Rectal smooth muscle tissue (tissue), 1 donor: Measurements from ENCODE around the gene CDX2.

Source experiments
- H3K27ac ChIP-seq: one replicate; pipeline ENCODE4 v1.7.0; 2013; ENCODE audit warnings: low read depth, low read length, inconsistent platforms
- H3K27me3 ChIP-seq: one replicate; pipeline ENCODE4 v1.7.0; 2013; ENCODE audit warnings: low read length; ENCODE audit not compliant: control insufficient read depth, insufficient read depth
- H3K36me3 ChIP-seq: one replicate; pipeline ENCODE4 v1.7.0; 2013; ENCODE audit warnings: low read length; ENCODE audit not compliant: control insufficient read depth, insufficient read depth
- H3K4me1 ChIP-seq: one replicate; pipeline ENCODE4 v1.7.0; 2013; ENCODE audit warnings: low read length; ENCODE audit not compliant: control insufficient read depth, insufficient read depth
- H3K4me3 ChIP-seq: one replicate; pipeline ENCODE4 v1.7.0; 2013; ENCODE audit warnings: low read length
- H3K9ac ChIP-seq: one replicate; pipeline ENCODE4 v1.7.0; 2013; ENCODE audit warnings: low read length

The CDX2 gene

DNA sequence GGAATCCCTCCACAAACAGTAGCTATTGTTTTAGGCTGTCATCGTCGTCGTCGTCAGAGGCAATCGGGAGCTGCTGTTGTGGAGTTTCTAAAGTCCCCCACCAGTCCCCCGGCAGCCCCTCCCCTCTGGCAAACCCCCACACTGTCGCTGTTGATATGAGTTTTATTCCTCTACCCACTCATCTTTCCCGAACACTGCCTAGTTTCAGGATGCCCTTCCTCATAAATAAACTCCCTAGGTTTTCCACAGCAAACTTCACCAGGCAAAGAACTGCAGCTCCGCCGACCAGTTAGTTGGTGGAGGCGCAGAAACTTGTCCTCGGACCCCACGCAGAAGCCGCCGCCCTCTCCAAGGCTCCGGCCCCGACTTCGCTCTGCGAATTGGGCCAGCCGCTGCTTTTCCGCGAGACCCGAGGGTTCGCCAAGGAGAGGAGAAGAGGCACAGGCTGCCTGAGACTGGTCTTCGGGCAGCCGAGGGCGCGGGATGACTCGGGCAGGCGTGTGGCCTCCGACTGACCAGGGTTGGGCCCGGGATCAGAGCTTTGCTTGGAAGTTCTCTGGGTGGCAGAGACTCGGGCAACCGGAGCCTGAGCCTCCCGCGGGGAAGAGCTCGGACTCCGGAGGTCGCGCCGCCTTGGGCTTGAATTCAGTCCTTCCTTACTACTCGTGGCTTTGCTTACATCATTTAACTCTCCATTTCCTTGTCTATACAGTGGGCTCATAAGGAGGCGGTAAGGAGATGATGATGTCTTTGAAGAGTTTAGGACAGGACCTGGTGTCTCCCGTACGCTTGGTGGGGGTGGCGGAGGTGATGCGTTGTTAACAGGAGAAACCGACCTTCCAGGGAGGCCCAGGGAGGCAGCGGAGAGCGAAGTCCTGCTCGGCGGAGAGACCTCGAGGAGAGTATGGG is 41.4 kb downstream of the CDX2 start:
- H3K27ac ChIP-seq, result no peak overlapping the region
- H3K9ac ChIP-seq, result no peak overlapping the region
- H3K36me3 ChIP-seq, result no peaks in the 10 kb centered on the region
- H3K4me3 ChIP-seq, result no peak overlapping the region
- H3K27me3 ChIP-seq, result peaks cover 57% of the 10 kb centered on the region
- H3K4me1 ChIP-seq, result no peaks in the 10 kb centered on the region

DNA sequence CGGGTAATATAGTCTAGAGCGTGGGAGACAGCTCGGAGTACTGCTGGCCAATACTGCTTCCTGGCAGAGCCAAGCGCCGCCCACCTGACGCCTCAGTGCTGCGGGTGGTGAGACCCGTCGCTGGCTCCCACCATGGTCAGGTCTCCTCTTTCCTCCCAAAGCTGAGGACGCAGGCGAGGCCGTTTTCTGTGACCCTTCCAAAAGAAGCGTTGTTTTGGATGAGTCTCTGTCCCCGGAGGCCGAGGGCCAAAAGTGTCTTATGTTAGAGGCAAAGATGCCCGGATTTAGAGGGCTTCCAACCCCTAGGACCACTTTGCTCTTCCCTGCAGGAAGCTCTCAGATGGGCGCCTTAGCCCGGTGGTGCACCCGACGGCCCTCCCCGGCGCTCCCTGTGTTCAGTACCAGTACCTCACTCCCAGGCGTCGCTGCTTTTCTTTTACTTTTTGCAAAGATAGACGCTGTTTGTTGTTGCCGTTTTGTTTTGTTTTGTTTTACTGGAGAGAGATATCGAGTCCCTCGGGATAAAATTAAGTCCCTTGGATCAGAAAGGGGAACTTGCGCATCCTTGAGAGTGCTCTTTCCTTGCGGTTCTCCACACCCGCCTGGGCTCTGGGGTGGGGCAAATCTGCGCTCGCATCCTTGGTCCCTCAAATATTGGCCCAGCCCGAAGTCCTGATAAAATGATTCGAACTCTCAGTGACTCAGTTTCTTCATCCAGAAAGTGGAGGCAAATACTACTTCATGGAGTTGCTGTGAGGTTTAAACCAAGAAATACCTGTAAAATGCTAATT is 42.3 kb downstream of the CDX2 start:
- no peak overlapping the region for H3K9ac ChIP-seq
- peaks cover 66% of the 10 kb centered on the region for H3K27me3 ChIP-seq
- H3K4me1 ChIP-seq, result no peaks in the 10 kb centered on the region
- no peak overlapping the region for H3K27ac ChIP-seq
- no peaks in the 10 kb centered on the region for H3K36me3 ChIP-seq
- H3K4me3 ChIP-seq, result no peak overlapping the region

DNA sequence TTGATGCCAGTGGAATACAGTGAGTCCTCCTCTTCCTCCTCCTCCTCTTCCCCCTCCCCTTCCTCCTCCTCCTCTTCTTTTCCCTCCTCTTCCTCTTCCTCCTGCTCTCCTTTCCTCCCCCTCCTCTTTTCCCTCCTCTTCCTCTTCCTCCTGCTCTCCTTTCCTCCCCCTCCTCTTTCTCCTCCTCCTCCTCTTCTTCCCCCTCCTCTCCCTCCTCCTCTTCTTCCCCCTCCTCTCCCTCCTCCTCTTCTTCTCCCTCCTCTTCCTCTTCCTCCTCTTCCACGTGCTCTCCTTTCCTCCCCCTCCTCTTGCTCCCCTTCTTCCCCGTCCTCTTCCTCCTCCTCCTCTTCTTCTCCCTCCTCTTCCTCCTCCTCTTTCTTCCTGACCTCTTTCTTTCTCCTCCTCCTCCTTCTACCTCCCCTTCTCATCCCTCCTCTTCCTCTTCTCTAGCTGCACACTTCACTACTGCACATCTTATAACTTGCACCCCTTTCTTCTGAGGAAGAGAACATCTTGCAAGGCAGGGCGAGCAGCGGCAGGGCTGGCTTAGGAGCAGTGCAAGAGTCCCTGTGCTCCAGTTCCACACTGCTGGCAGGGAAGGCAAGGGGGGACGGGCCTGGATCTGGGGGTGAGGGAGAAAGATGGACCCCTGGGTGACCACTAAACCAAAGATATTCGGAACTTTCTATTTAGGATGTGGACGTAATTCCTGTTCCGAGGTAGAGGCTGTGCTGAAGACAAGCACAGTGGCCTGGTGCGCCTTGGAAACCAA is 43.7 kb downstream of the CDX2 start:
- no peak overlapping the region for H3K4me3 ChIP-seq
- no peak overlapping the region for H3K9ac ChIP-seq
- no peaks in the 10 kb centered on the region for H3K4me1 ChIP-seq
- peaks cover 78% of the 10 kb centered on the region for H3K27me3 ChIP-seq
- H3K27ac ChIP-seq, result no peak overlapping the region
- H3K36me3 ChIP-seq, result no peaks in the 10 kb centered on the region

DNA sequence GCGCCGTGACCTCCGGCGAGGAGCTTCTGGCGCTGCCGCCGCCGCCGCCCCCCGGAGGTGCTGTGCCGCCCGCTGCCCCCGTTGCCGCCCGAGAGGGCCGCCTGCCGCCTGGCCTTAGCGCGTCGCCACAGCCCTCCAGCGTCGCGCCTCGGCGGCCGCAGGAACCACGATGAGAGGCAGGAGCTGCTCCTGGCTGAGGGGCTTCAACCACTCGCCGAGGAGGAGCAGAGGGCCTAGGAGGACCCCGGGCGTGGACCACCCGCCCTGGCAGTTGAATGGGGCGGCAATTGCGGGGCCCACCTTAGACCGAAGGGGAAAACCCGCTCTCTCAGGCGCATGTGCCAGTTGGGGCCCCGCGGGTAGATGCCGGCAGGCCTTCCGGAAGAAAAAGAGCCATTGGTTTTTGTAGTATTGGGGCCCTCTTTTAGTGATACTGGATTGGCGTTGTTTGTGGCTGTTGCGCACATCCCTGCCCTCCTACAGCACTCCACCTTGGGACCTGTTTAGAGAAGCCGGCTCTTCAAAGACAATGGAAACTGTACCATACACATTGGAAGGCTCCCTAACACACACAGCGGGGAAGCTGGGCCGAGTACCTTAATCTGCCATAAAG is 44.5 kb downstream of the CDX2 start:
- no peak overlapping the region for H3K27ac ChIP-seq
- H3K36me3 ChIP-seq, result no peaks in the 10 kb centered on the region
- H3K4me1 ChIP-seq, result no peaks in the 10 kb centered on the region
- H3K27me3 ChIP-seq, result peaks cover 72% of the 10 kb centered on the region
- H3K9ac ChIP-seq, result no peak overlapping the region
- H3K4me3 ChIP-seq, result no peak overlapping the region

DNA sequence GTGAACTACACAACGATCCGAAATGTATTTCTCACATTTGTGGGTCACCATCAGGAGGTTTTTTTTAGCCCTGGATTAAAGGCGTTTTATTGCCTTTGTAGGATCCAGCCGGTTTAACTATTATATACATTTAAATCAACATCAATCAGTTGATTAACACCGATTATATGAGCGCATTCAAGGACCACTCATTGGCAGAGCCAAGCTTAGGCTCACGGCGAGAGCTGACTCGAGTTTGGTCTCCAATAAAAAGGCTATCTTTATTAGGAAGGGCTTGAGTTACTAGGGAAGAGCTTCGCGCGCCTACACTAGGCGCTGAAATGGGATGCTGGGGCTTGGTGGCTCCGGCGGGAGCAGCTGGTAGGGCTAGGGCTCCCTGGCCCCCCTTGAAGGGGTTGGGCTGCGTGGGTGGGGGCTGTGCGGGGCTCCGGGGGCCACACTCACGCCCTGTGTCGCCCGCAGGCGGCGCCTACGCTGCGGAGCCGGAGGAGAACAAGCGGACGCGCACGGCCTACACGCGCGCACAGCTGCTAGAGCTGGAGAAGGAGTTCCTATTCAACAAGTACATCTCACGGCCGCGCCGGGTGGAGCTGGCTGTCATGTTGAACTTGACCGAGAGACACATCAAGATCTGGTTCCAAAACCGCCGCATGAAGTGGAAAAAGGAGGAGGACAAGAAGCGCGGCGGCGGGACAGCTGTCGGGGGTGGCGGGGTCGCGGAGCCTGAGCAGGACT is 45.2 kb downstream of the CDX2 start:
- Histone ChIP-seq H3K4me3 (no peak overlapping the region), H3K27ac (no peak overlapping the region), H3K9ac (no peak overlapping the region), H3K27me3 (peaks cover 67% of the 10 kb centered on the region), H3K36me3 (no peaks in the 10 kb centered on the region), H3K4me1 (no peaks in the 10 kb centered on the region)

DNA sequence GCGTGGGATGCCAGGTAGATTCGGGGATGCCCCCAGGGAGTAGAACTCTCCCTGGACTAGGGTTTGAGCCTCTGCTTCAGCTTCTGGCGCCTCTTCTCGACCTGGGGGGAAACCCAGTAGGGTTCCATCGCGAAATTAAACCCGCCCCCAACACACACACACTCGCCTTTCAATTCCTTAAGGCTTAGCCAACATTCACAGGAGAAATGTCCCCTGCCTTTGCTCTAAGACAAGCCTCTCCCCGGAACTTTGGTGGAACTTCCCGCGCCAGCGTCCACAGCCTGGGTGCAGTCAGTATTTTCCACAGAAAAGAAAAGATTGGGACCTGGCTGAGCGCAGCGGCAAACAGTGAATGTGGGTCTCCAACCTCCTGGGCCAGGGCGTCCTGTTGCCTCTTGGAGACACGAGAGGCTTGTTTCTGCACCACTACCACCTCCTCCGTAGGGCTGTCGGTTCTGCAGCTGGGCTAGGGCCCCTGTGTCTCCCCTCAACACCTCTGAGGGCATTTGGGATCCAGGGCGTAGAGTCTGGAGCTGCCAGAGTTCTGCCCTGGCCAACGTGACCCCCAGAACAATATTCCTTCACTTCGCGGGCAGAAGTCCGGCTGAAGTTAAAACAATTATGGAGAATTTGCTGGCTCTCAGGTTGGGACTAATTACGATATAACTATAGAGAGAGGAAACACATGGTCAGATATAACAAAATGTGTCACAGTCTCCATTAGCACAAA is 46.1 kb downstream of the CDX2 start:
- H3K27ac ChIP-seq, result no peak overlapping the region
- peaks cover 64% of the 10 kb centered on the region for H3K27me3 ChIP-seq
- H3K4me3 ChIP-seq, result no peak overlapping the region
- no peaks in the 10 kb centered on the region for H3K36me3 ChIP-seq
- no peak overlapping the region for H3K9ac ChIP-seq
- no peaks in the 10 kb centered on the region for H3K4me1 ChIP-seq

DNA sequence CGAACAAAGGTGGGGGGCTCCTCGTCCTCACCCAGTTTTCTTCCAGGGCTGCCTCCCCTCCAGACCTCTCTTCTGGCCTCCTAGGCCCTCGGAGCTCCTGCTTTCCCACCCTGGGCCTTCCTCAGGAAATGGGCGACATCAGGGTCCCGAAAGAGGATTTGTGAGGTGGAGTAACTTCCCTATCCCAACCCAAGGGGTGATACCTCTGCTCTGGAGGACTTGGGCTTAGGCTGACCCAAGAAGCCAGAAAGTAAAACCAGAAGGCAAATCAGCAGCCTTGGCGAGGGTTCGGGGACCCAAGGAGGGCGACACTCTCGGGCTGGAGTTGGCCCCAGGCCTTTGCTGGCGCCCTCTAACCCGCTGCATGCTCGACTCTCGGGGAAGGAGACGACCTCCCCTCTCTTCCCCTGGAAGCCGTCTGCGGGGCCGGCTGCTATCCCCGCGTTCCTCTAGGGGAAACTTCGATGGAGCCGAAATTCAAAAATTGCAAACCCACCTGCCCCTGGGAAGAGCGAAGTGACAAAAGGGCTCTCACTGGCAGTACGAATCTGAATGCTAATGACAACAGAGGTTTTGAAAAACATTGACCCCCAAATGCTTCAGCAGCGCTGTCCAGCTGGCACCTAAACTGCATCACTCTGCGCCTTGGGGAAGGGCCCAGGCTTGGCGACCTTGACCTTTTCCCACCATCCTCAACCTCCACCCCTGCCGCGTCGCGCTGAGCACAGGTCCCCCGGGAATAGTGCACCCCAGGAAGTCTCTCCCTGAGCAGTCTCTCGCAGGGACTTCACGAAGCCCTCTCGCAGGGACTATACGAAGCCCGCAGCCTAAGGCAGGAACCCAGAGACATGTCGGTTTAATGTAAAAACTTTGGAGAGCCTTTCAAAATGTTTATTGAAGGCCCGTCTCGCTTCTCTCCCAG is 46.9 kb downstream of the CDX2 start:
- H3K36me3 ChIP-seq, result no peaks in the 10 kb centered on the region
- no peak overlapping the region for H3K27ac ChIP-seq
- no peaks in the 10 kb centered on the region for H3K4me1 ChIP-seq
- no peak overlapping the region for H3K9ac ChIP-seq
- no peak overlapping the region for H3K4me3 ChIP-seq
- peaks cover 66% of the 10 kb centered on the region for H3K27me3 ChIP-seq

DNA sequence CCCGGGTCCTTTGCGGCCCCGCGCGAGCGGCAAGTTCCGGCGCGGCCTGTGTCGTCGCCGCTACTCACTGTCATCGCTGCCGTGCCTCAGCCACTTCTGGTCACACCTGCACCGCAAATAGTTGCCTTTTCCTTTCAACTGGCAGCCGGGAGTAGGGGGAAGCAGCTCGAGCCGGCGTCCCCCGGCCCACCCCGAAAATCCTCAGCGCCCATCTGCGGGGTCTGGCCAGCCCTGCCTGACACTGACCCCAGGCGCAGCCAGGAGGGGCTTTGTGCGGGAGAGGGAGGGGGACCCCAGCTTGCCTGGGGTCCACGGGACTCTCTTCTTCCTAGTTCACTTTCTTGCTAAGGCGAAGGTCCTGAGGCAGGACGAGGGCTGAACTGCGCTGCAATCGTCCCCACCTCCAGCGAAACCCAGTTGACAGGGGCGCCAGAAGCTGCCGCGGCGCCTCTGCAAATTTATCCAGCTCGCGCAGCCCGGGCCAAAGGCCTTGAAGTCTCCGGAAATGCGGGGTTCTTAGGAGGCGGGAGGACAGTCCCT is 47.6 kb downstream of the CDX2 start:
- peaks cover 70% of the 10 kb centered on the region for H3K27me3 ChIP-seq
- H3K36me3 ChIP-seq, result no peaks in the 10 kb centered on the region
- H3K4me1 ChIP-seq, result no peaks in the 10 kb centered on the region
- H3K9ac ChIP-seq, result no peak overlapping the region
- H3K27ac ChIP-seq, result no peak overlapping the region
- peak overlapping the region; percentile 50 for H3K4me3 ChIP-seq

DNA sequence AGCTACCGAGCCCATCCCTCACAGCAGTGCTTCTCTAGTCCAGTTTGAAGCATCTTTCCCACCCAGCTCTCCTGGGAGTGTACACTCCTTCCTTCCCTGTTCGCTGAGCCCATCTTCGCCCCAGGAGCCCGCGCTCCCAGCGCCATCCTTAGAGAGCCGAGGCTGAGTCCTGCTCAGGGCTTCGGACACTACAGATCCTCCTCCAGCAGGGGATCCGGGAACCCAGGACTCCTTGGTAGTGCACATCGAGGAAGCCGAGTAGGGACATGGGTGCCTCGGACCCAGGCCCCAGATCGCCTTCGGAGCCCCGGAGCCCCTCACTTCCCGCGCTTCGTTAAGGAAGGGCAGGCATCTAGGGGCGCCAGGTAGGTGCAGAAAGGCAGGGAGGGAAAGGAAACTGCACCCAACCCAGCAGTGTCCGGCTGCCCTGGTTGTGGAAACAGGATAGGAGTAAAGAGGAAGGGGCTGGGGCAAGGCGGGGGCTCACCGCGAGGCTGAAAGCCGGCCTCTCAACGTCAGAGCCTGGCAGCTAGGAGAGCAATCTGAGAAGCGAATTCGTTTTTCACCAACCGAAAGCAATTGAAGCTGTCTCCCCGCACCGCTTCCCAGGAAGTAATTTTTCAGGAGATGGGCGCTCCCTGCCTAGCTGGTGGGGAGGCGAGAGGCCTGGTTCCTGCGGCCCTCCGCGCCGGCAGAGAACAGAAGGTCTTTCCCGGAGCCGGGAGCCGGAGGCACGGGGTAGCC is 48.3 kb downstream of the CDX2 start:
- Histone ChIP-seq H3K27me3 (peaks cover 72% of the 10 kb centered on the region), H3K4me1 (no peaks in the 10 kb centered on the region), H3K9ac (no peak overlapping the region), H3K36me3 (no peaks in the 10 kb centered on the region), H3K27ac (no peak overlapping the region), H3K4me3 (peak overlapping the region; percentile 50)
